Measurements from ENCODE around the gene TCERG1L. TPM values are rescaled to one million over a fixed set of nuclear protein-coding genes. Genes with fewer than 3 reads are reported as not detected.

The TCERG1L gene
- total and polyA plus RNA-seq, 2 experiments from 2014 or later: not detected

- H3K4me3 ChIP-seq: no peak overlapping the region
- DNase-seq: no peak
- 41 to 43% methylated on average over 21 to 23 of the region's 24 CpGs for WGBS, 2 experiments (ENCODE audit: low coverage in 1 of 2, low lambda C conversion rate in 2 of 2, missing lambda C conversion rate in 2 of 2)
- H4K20me1 ChIP-seq (ENCODE audit: insufficient read depth): no peaks in the 10 kb centered on the region
- H3K9me3 ChIP-seq (ENCODE audit: low read depth): no peaks in the 10 kb centered on the region
- H3F3A ChIP-seq (ENCODE audit: insufficient read depth): no peaks in the 10 kb centered on the region
- H3K9me2 ChIP-seq (ENCODE audit: insufficient read depth): no peaks in the 10 kb centered on the region
- no peak overlapping the region for H3K27ac ChIP-seq
- H3K4me1 ChIP-seq (ENCODE audit: insufficient read depth): no peaks in the 10 kb centered on the region
- no peaks in the 10 kb centered on the region for H3K36me3 ChIP-seq (ENCODE audit: low read depth)
- TF ChIP-seq EZH2 (IDR thresholded peaks at IDR 0.05; ENCODE audit: insufficient read depth, poor library complexity, severe bottlenecking) (no peak), EZH2phosphoT487 (IDR thresholded peaks at IDR 0.05; ENCODE audit: insufficient read depth, low read depth) (no peak)
- no peaks in the 10 kb centered on the region for H3K27me3 ChIP-seq (replicated peaks; ENCODE audit: insufficient read depth)
- in situ Hi-C loops (cut with MboI): no loop called here
- no peaks in the 10 kb centered on the region for H3K79me2 ChIP-seq (ENCODE audit: insufficient read depth)
- no peak overlapping the region for H3K9ac ChIP-seq
- H2AFZ ChIP-seq: no peak overlapping the region
- no peak overlapping the region for H3K4me2 ChIP-seq (ENCODE audit: unreplicated experiment)
These were observed 195.1 kb downstream of the TCERG1L start for GRCh38 chr10:131116216-131116990.

GRCh38 chr10:131115801-131116200 is 195.7 kb downstream of the TCERG1L start:
- Histone ChIP-seq H2AFZ (no peak overlapping the region), H3K36me3 (ENCODE audit: low read depth) (no peaks in the 10 kb centered on the region), H4K20me1 (ENCODE audit: insufficient read depth) (no peaks in the 10 kb centered on the region), H3K4me3 (no peak overlapping the region), H3F3A (ENCODE audit: insufficient read depth) (no peaks in the 10 kb centered on the region), H3K27ac (no peak overlapping the region), H3K79me2 (ENCODE audit: insufficient read depth) (no peaks in the 10 kb centered on the region), H3K9me2 (ENCODE audit: insufficient read depth) (no peaks in the 10 kb centered on the region), H3K4me2 (ENCODE audit: unreplicated experiment) (no peak overlapping the region), H3K9ac (no peak overlapping the region), H3K9me3 (ENCODE audit: low read depth) (no peaks in the 10 kb centered on the region), H3K27me3 (replicated peaks; ENCODE audit: insufficient read depth) (no peaks in the 10 kb centered on the region), H3K4me1 (ENCODE audit: insufficient read depth) (no peaks in the 10 kb centered on the region)
- in situ Hi-C loops (cut with MboI): no loop called here
- WGBS, 2 experiments (ENCODE audit: low coverage in 1 of 2, low lambda C conversion rate in 2 of 2, missing lambda C conversion rate in 2 of 2): 38 to 46% methylated on average over 4 of the region's 4 CpGs
- no peak for DNase-seq
- TF ChIP-seq EZH2 (IDR thresholded peaks at IDR 0.05; ENCODE audit: insufficient read depth, poor library complexity, severe bottlenecking) (no peak), EZH2phosphoT487 (IDR thresholded peaks at IDR 0.05; ENCODE audit: insufficient read depth, low read depth) (no peak)

GRCh38 chr10:131115321-131115720 is 196.2 kb downstream of the TCERG1L start:
- H3K27ac ChIP-seq: no peak overlapping the region
- H3K36me3 ChIP-seq (ENCODE audit: low read depth): no peaks in the 10 kb centered on the region
- H3K4me2 ChIP-seq (ENCODE audit: unreplicated experiment): no peak overlapping the region
- in situ Hi-C loops (cut with MboI): no loop called here
- no peaks in the 10 kb centered on the region for H3K9me3 ChIP-seq (ENCODE audit: low read depth)
- no peak overlapping the region for H3K9ac ChIP-seq
- DNase-seq: no peak
- no peak overlapping the region for H2AFZ ChIP-seq
- TF ChIP-seq EZH2phosphoT487 (IDR thresholded peaks at IDR 0.05; ENCODE audit: insufficient read depth, low read depth) (no peak), EZH2 (IDR thresholded peaks at IDR 0.05; ENCODE audit: insufficient read depth, poor library complexity, severe bottlenecking) (no peak)
- no peaks in the 10 kb centered on the region for H4K20me1 ChIP-seq (ENCODE audit: insufficient read depth)
- no peaks in the 10 kb centered on the region for H3K27me3 ChIP-seq (replicated peaks; ENCODE audit: insufficient read depth)
- no peaks in the 10 kb centered on the region for H3K79me2 ChIP-seq (ENCODE audit: insufficient read depth)
- H3K4me1 ChIP-seq (ENCODE audit: insufficient read depth): no peaks in the 10 kb centered on the region
- no peak overlapping the region for H3K4me3 ChIP-seq
- WGBS, 2 experiments (ENCODE audit: low coverage in 1 of 2, low lambda C conversion rate in 2 of 2, missing lambda C conversion rate in 2 of 2): 71 to 80% methylated on average over 14 of the region's 14 CpGs
- H3K9me2 ChIP-seq (ENCODE audit: insufficient read depth): no peaks in the 10 kb centered on the region
- no peaks in the 10 kb centered on the region for H3F3A ChIP-seq (ENCODE audit: insufficient read depth)

- no peaks in the 10 kb centered on the region for H4K20me1 ChIP-seq (ENCODE audit: insufficient read depth)
- no peaks in the 10 kb centered on the region for H3K79me2 ChIP-seq (ENCODE audit: insufficient read depth)
- no peaks in the 10 kb centered on the region for H3K9me2 ChIP-seq (ENCODE audit: insufficient read depth)
- TF ChIP-seq EZH2phosphoT487 (IDR thresholded peaks at IDR 0.05; ENCODE audit: insufficient read depth, low read depth): no peak
- no peak for TF ChIP-seq EZH2 (IDR thresholded peaks at IDR 0.05; ENCODE audit: insufficient read depth, poor library complexity, severe bottlenecking)
- no peak overlapping the region for H3K4me2 ChIP-seq (ENCODE audit: unreplicated experiment)
- no peaks in the 10 kb centered on the region for H3K9me3 ChIP-seq (ENCODE audit: low read depth)
- no peak overlapping the region for H2AFZ ChIP-seq
- H3K36me3 ChIP-seq (ENCODE audit: low read depth): no peaks in the 10 kb centered on the region
- no peak overlapping the region for H3K9ac ChIP-seq
- no peak for DNase-seq
- H3K27me3 ChIP-seq (replicated peaks; ENCODE audit: insufficient read depth): no peaks in the 10 kb centered on the region
- no peaks in the 10 kb centered on the region for H3K4me1 ChIP-seq (ENCODE audit: insufficient read depth)
- H3K27ac ChIP-seq: no peak overlapping the region
- in situ Hi-C loops (cut with MboI): no loop called here
- H3F3A ChIP-seq (ENCODE audit: insufficient read depth): no peaks in the 10 kb centered on the region
- no peak overlapping the region for H3K4me3 ChIP-seq
- WGBS, 2 experiments (ENCODE audit: low coverage in 1 of 2, low lambda C conversion rate in 2 of 2, missing lambda C conversion rate in 2 of 2): 50 to 52% methylated on average over 15 of the region's 15 CpGs
These were observed 196.7 kb downstream of the TCERG1L start for GRCh38 chr10:131114846-131115245.
